Measurements from ENCODE around the gene PGAP2.

DNA sequence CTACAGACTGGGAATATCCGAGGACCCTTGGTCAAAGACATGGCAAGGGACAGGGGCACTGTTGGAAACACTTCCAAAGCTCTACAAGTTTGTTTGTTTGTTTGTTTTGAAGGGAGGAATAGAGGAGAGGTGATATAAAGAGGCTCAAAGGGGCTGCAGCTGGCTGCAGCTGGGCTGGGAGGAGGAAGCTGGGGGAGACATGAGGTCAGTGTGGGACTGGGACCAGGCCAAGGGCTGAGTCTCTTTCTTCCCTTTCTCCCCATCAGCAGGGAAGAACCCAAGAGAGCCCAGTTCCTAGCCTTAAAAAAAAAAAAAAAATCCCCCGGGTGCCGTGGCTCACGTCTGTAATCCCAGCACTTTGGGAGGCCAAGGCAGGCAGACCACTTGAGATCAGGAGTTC is 27.4 kb downstream of the PGAP2 start:
- TF ChIP-seq POLR2A (IDR thresholded peaks at IDR 0.05) (no peak), CTCF (IDR thresholded peaks at IDR 0.05) (no peak)

Measured in lower leg skin (tissue), 3 donors.